ENCODE data around the gene SLC40A1.

- TF ChIP-seq CTCF (IDR thresholded peaks at IDR 0.05) (no peak), POLR2A (IDR thresholded peaks at IDR 0.05) (no peak)
Observed at GRCh38 chr2:189522435-189523151, 58.0 kb downstream of the SLC40A1 start.
